ENCODE measurements around the gene CYLD.

Gene CYLD

DNA sequence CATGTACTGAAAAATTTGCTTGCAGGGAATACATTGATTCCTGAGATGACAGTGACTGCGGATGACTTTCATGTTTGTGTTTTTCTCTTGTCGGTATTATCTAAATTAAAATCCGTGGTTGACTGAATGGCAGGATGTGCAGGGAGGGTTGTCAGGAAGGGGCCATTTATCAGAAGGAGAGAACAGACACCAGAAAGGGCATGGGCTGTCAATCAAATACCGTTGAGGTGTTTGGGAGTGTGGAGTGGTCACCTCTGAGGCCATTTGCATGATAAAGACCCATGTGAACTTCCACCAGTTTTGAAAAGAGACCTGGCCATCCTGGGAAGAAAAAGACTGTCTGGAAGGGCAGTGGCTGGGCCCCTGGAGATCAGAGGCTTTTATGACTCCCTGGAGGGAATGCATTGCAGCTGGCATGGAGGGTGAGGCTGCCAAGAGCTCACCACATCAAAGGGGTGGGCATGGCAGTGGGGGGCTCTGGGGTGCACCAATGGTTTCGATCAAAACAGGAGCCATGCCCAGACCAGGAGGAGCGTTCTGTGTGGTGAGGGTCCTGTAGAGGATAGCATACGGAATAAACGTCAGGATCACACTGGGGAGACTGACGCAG lies 67.1 kb downstream of the CYLD start:
- H3K4me1 ChIP-seq (ENCODE audit: control insufficient read depth, insufficient read depth, low read length, unreplicated experiment): no peaks in the 10 kb centered on the region
- no peaks in the 10 kb centered on the region for H3K79me2 ChIP-seq (ENCODE audit: control insufficient read depth, insufficient read depth, low read length, unreplicated experiment)
- no peak overlapping the region for H2AFZ ChIP-seq (ENCODE audit: low read length, unreplicated experiment)
- no peak overlapping the region for H3K27ac ChIP-seq (ENCODE audit: low read depth, low read length)
- no peak overlapping the region for H3K4me3 ChIP-seq (ENCODE audit: low read depth, low read length)
- no peaks in the 10 kb centered on the region for H3K36me3 ChIP-seq (ENCODE audit: insufficient read depth, low read length)
- H3K27me3 ChIP-seq (ENCODE audit: insufficient read depth, low read length): 0 out of 2 replicates have a peak, but pooled peaks cover 5% of the 10 kb centered on the region

GRCh38 chr16:50809561-50809960 lies 67.7 kb downstream of the CYLD start:
- no peaks in the 10 kb centered on the region for H3K4me1 ChIP-seq (ENCODE audit: control insufficient read depth, insufficient read depth, low read length, unreplicated experiment)
- H3K4me3 ChIP-seq (ENCODE audit: low read depth, low read length): no peak overlapping the region
- H3K27ac ChIP-seq (ENCODE audit: low read depth, low read length): no peak overlapping the region
- peaks cover 7% of the 10 kb centered on the region; the same call in 1 of the 2 replicates for H3K27me3 ChIP-seq (ENCODE audit: insufficient read depth, low read length)
- no peaks in the 10 kb centered on the region for H3K36me3 ChIP-seq (ENCODE audit: insufficient read depth, low read length)
- H2AFZ ChIP-seq (ENCODE audit: low read length, unreplicated experiment): no peak overlapping the region
- no peaks in the 10 kb centered on the region for H3K79me2 ChIP-seq (ENCODE audit: control insufficient read depth, insufficient read depth, low read length, unreplicated experiment)

DNA sequence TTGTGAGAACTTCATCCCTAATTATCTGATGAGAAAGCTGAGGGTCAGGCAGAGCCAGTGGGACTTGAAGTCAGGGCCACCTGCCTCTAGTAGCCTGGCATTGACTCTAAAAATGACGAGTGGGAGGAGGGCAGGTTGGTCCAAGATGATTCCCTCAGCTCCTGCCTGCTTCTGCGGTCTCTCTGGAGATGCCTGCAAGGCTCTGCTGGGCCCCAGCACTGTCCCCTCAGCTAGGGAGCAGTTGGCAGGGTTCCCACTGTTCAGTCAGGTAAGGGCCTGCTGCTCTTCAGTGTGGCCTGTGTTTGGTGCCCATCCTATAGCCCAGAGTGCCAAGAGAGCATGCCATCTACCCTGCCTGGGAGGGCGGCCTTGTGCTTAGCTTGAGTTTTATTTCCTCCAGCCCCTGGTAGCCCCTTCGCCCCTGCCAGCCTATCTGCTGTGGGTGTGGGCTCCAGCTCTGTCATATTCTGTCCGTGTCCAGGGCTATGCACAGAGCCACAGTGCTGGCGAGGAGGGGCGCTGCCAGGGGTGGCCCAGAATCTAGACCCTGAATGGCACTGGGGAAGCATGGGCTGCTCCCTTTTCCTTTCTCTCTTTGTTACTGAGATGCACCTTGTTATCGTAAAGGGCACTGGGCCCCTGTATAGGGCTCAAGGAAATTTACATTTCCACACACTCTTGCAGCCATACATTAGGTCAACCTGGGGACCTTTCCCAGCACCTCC lies 68.5 kb downstream of the CYLD start:
- H3K4me3 ChIP-seq (ENCODE audit: low read depth, low read length): no peak overlapping the region
- no peaks in the 10 kb centered on the region for H3K4me1 ChIP-seq (ENCODE audit: control insufficient read depth, insufficient read depth, low read length, unreplicated experiment)
- peaks cover 10% of the 10 kb centered on the region; the same call in 1 of the 2 replicates for H3K27me3 ChIP-seq (ENCODE audit: insufficient read depth, low read length)
- no peaks in the 10 kb centered on the region for H3K36me3 ChIP-seq (ENCODE audit: insufficient read depth, low read length)
- no peaks in the 10 kb centered on the region for H3K79me2 ChIP-seq (ENCODE audit: control insufficient read depth, insufficient read depth, low read length, unreplicated experiment)
- H2AFZ ChIP-seq (ENCODE audit: low read length, unreplicated experiment): no peak overlapping the region
- H3K27ac ChIP-seq (ENCODE audit: low read depth, low read length): no peak overlapping the region

DNA sequence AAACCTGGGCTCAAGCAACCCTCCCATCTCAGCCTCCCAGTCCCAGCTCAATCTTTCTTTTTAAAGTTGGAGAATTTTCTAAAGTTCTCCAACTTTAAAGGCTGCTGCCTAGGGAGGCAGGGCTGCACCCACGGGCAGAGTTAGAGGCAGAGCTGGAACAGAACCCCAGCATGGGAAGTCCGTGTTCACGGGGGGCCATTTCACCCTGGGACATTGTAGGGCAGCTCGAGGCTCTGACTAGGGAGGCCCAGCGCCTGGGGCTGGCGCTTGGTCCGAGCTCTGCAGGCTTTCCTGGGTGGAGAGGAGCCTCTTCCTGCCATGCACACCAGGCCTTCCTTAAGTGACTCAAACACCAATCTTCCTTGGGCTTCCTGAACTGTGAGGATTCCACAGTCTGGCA lies 70.2 kb downstream of the CYLD start:
- Histone ChIP-seq H2AFZ (ENCODE audit: low read length, unreplicated experiment) (no peak overlapping the region), H3K4me1 (ENCODE audit: control insufficient read depth, insufficient read depth, low read length, unreplicated experiment) (no peaks in the 10 kb centered on the region), H3K79me2 (ENCODE audit: control insufficient read depth, insufficient read depth, low read length, unreplicated experiment) (no peaks in the 10 kb centered on the region), H3K36me3 (ENCODE audit: insufficient read depth, low read length) (no peaks in the 10 kb centered on the region), H3K27ac (ENCODE audit: low read depth, low read length) (no peak overlapping the region), H3K27me3 (ENCODE audit: insufficient read depth, low read length) (peaks cover 23% of the 10 kb centered on the region; the same call in 1 of the 2 replicates), H3K4me3 (ENCODE audit: low read depth, low read length) (no peak overlapping the region)

DNA sequence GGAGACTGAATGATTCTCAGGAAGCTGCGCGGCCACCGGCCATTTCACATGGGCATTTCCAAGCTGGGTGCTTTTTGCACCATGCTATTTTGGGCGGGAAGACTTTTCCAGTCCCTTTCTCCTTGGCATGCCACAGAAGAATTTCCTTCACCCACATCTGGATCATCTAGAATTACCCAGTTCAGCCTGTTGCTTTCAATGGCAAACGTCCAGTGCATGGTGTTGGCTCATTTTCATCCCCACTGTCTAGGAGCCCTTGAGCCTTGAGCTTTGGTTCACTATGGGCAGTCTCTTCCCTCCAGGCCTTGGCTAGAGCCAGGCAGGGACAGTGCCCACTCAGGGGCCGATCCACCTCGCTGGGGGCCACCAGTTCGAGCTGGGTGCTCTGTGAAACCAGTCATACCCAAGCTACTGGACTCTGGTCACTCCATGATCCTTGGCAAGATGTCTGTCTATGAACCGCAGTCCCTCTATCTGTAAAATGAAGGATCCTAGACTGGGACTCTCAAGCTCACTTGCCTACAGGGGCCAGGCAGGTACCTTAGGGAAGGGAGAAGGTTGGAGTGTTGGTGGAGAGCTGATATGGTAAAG lies 71.1 kb downstream of the CYLD start:
- H3K27me3 ChIP-seq (ENCODE audit: insufficient read depth, low read length): peaks cover 31% of the 10 kb centered on the region
- H3K27ac ChIP-seq (ENCODE audit: low read depth, low read length): no peak overlapping the region
- no peaks in the 10 kb centered on the region for H3K79me2 ChIP-seq (ENCODE audit: control insufficient read depth, insufficient read depth, low read length, unreplicated experiment)
- H3K4me1 ChIP-seq (ENCODE audit: control insufficient read depth, insufficient read depth, low read length, unreplicated experiment): no peaks in the 10 kb centered on the region
- no peaks in the 10 kb centered on the region for H3K36me3 ChIP-seq (ENCODE audit: insufficient read depth, low read length)
- no peak overlapping the region for H3K4me3 ChIP-seq (ENCODE audit: low read depth, low read length)
- H2AFZ ChIP-seq (ENCODE audit: low read length, unreplicated experiment): no peak overlapping the region

- peaks cover 34% of the 10 kb centered on the region for H3K27me3 ChIP-seq (ENCODE audit: insufficient read depth, low read length)
- no peak overlapping the region for H3K4me3 ChIP-seq (ENCODE audit: low read depth, low read length)
- H3K36me3 ChIP-seq (ENCODE audit: insufficient read depth, low read length): no peaks in the 10 kb centered on the region
- no peak overlapping the region for H2AFZ ChIP-seq (ENCODE audit: low read length, unreplicated experiment)
- H3K79me2 ChIP-seq (ENCODE audit: control insufficient read depth, insufficient read depth, low read length, unreplicated experiment): no peaks in the 10 kb centered on the region
- H3K27ac ChIP-seq (ENCODE audit: low read depth, low read length): no peak overlapping the region
- no peaks in the 10 kb centered on the region for H3K4me1 ChIP-seq (ENCODE audit: control insufficient read depth, insufficient read depth, low read length, unreplicated experiment)
These were observed 72.2 kb downstream of the CYLD start for GRCh38 chr16:50814052-50814451.

- Histone ChIP-seq H3K79me2 (ENCODE audit: control insufficient read depth, insufficient read depth, low read length, unreplicated experiment) (no peaks in the 10 kb centered on the region), H3K27ac (ENCODE audit: low read depth, low read length) (no peak overlapping the region), H3K4me3 (ENCODE audit: low read depth, low read length) (no peak overlapping the region), H2AFZ (ENCODE audit: low read length, unreplicated experiment) (no peak overlapping the region), H3K36me3 (ENCODE audit: insufficient read depth, low read length) (no peaks in the 10 kb centered on the region), H3K27me3 (ENCODE audit: insufficient read depth, low read length) (peaks cover 32% of the 10 kb centered on the region), H3K4me1 (ENCODE audit: control insufficient read depth, insufficient read depth, low read length, unreplicated experiment) (no peaks in the 10 kb centered on the region)
These were observed 72.7 kb downstream of the CYLD start for GRCh38 chr16:50814541-50814940.

GRCh38 chr16:50815382-50815781 lies 73.5 kb downstream of the CYLD start:
- Histone ChIP-seq H2AFZ (ENCODE audit: low read length, unreplicated experiment) (no peak overlapping the region), H3K27ac (ENCODE audit: low read depth, low read length) (no peak overlapping the region), H3K79me2 (ENCODE audit: control insufficient read depth, insufficient read depth, low read length, unreplicated experiment) (no peaks in the 10 kb centered on the region), H3K27me3 (ENCODE audit: insufficient read depth, low read length) (peaks cover 32% of the 10 kb centered on the region), H3K36me3 (ENCODE audit: insufficient read depth, low read length) (no peaks in the 10 kb centered on the region), H3K4me1 (ENCODE audit: control insufficient read depth, insufficient read depth, low read length, unreplicated experiment) (no peaks in the 10 kb centered on the region), H3K4me3 (ENCODE audit: low read depth, low read length) (no peak overlapping the region)

DNA sequence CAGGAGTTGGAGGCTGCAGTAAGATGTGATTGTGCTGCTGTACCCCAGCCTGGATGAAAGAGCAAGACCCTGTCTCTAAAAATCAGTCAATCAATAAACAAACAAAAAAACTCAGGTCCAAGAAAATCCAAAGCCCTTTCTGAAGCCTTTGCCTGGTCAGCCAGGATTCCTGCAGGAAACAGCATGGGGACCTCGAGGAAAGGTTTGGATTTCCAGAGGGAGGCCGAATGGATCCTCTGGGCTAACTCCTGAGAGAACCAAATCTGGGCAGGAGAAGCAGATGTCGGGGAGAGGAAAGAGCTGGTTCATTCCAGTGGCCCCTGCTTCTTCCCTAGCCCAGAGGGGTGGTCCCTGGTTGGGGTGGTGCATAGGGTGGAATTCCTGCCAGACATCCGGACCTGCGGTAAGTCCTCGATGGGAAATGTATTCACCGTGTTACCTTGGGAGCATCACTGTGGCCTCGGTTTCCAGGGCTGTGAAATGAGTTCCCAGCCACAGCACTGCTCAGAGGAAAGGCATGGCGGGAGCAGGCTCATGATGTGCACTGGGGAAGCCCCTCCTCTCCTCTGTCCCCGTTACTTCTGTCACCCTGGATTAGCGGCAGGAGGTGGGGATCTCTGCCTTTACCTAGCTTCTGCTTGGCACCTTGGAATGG lies 75.1 kb downstream of the CYLD start:
- no peaks in the 10 kb centered on the region for H3K4me1 ChIP-seq (ENCODE audit: control insufficient read depth, insufficient read depth, low read length, unreplicated experiment)
- peaks cover 32% of the 10 kb centered on the region for H3K27me3 ChIP-seq (ENCODE audit: insufficient read depth, low read length)
- no peak overlapping the region for H2AFZ ChIP-seq (ENCODE audit: low read length, unreplicated experiment)
- no peak overlapping the region for H3K27ac ChIP-seq (ENCODE audit: low read depth, low read length)
- H3K36me3 ChIP-seq (ENCODE audit: insufficient read depth, low read length): no peaks in the 10 kb centered on the region
- H3K4me3 ChIP-seq (ENCODE audit: low read depth, low read length): no peak overlapping the region
- no peaks in the 10 kb centered on the region for H3K79me2 ChIP-seq (ENCODE audit: control insufficient read depth, insufficient read depth, low read length, unreplicated experiment)

DNA sequence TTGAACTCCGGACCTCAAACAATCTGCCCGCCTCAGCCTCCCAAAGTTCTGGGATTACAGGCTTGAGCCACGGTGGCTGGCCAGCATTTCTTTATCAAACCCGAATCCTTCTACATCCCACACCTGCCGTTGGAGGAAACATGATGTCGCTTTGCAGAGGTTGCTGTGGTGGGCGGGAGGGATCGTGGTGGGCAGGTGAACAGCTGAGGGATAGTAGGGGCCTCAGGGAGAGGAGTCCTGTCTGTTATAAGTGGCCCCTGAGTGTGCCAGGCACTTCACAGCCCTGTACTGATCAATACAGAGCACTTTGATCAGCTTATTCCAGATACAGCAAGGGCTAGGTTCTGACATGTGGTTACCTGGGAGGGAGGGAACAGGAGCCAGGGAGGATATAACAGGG lies 76.5 kb downstream of the CYLD start:
- Histone ChIP-seq H3K79me2 (ENCODE audit: control insufficient read depth, insufficient read depth, low read length, unreplicated experiment) (no peaks in the 10 kb centered on the region), H3K4me1 (ENCODE audit: control insufficient read depth, insufficient read depth, low read length, unreplicated experiment) (no peaks in the 10 kb centered on the region), H3K27me3 (ENCODE audit: insufficient read depth, low read length) (peaks cover 32% of the 10 kb centered on the region), H3K4me3 (ENCODE audit: low read depth, low read length) (no peak overlapping the region), H3K27ac (ENCODE audit: low read depth, low read length) (no peak overlapping the region), H2AFZ (ENCODE audit: low read length, unreplicated experiment) (no peak overlapping the region), H3K36me3 (ENCODE audit: insufficient read depth, low read length) (no peaks in the 10 kb centered on the region)
